GM23338 (cell line): ENCODE measurements around the gene PHLPP2. TPM values are rescaled to one million over a fixed set of nuclear protein-coding genes. Genes with fewer than 3 reads are reported as not detected.

ENCODE experiments used
- ATAC-seq: fragments of 200-7000 bp; cut with Tn5 transposase; 3 replicates; pipeline ENCODE4 v1.9.1; 2020
- DNase-seq: peaks from one replicate; pipeline ENCODE4 v3.0.0-alpha.2; 2015; ENCODE audit warnings: low spot score
- H2AFZ ChIP-seq: fragments of 200-600 bp; sonication (generic); 2 replicates; pipeline ENCODE4 v1.8.0; 2016; ENCODE audit warnings: antibody characterized with exemption, mild to moderate bottlenecking, moderate library complexity
- H3F3A ChIP-seq: fragments of 200-600 bp; sonication (generic); replicated peaks from 2 replicates; pipeline ENCODE4 v1.8.0; 2017; ENCODE audit warnings: antibody characterized with exemption, mixed run types, low read depth
- H3K27ac ChIP-seq: fragments of 200-600 bp; sonication (generic); 2 replicates; pipeline ENCODE4 v1.6.1; 2016; ENCODE audit warnings: low read depth
- H3K27me3 ChIP-seq: fragments of 200-600 bp; sonication (generic); 2 replicates; pipeline ENCODE4 v1.8.0; 2016; ENCODE audit warnings: mild to moderate bottlenecking, mixed run types, moderate library complexity; ENCODE audit not compliant: insufficient read depth
- H3K36me3 ChIP-seq: fragments of 200-600 bp; sonication (generic); 2 replicates; pipeline ENCODE4 v1.8.0; 2016; ENCODE audit warnings: mild to moderate bottlenecking; ENCODE audit not compliant: insufficient read depth
- H3K4me1 ChIP-seq: fragments of 200-600 bp; sonication (generic); 2 replicates; pipeline ENCODE4 v1.8.0; 2016; ENCODE audit warnings: mild to moderate bottlenecking, moderate library complexity; ENCODE audit not compliant: insufficient read depth
- H3K4me2 ChIP-seq: fragments of 200-600 bp; sonication (generic); 2 replicates; pipeline ENCODE4 v1.7.1; 2017; ENCODE audit warnings: mixed run types
- H3K4me3 ChIP-seq: fragments of 200-600 bp; sonication (generic); 2 replicates; pipeline ENCODE4 v1.6.1; 2016; ENCODE audit warnings: mixed run types
- H3K79me2 ChIP-seq: fragments of 200-600 bp; sonication (generic); replicated peaks from 2 replicates; pipeline ENCODE4 v1.8.0; 2017; ENCODE audit warnings: mild to moderate bottlenecking; ENCODE audit not compliant: insufficient read depth
- H3K9me2 ChIP-seq: fragments of 200-600 bp; sonication (generic); 2 replicates; pipeline ENCODE4 v1.8.0; 2017; ENCODE audit not compliant: insufficient read depth
- H4K20me1 ChIP-seq: fragments of 200-600 bp; sonication (generic); replicated peaks from 2 replicates; pipeline ENCODE4 v1.8.0; 2017; ENCODE audit warnings: mild to moderate bottlenecking; ENCODE audit not compliant: insufficient read depth
- H3K27ac Mint-ChIP-seq: 2 replicates; pipeline ENCODE4 v1.8.0; 2020; ENCODE audit warnings: inconsistent platforms, mild to moderate bottlenecking, moderate library complexity, mixed read lengths
- H3K27me3 Mint-ChIP-seq: 3 replicates; pipeline ENCODE4 v1.8.0; 2022; ENCODE audit warnings: low read depth, mild to moderate bottlenecking, moderate library complexity, mixed read lengths, inconsistent platforms; ENCODE audit not compliant: insufficient read depth, poor library complexity
- H3K36me3 Mint-ChIP-seq: 3 replicates; pipeline ENCODE4 v1.8.0; 2021; ENCODE audit warnings: low read depth, mild to moderate bottlenecking, inconsistent platforms, moderate library complexity, mixed read lengths
- H3K4me1 Mint-ChIP-seq: 3 replicates; pipeline ENCODE4 v1.8.0; 2020; ENCODE audit warnings: mild to moderate bottlenecking, inconsistent platforms, mixed read lengths
- H3K4me3 Mint-ChIP-seq: 3 replicates; pipeline ENCODE4 v1.8.0; 2021; ENCODE audit warnings: moderate library complexity, mild to moderate bottlenecking, inconsistent platforms, mixed read lengths
- H3K9me3 Mint-ChIP-seq: 3 replicates; pipeline ENCODE4 v1.8.0; 2020; ENCODE audit warnings: moderate library complexity, mild to moderate bottlenecking, inconsistent platforms, mixed read lengths
- CREB1 ChIP-seq: fragments of 250-450 bp; sonication (Bioruptor Pico); IDR thresholded peaks from 2 replicates; pipeline ENCODE4 v1.5.0; 2020; ENCODE audit warnings: low read depth, mild to moderate bottlenecking, moderate library complexity
- EZH2 ChIP-seq: fragments of 200-600 bp; sonication (generic); IDR thresholded peaks from one replicate; pipeline ENCODE4 v1.8.0; 2017; ENCODE audit warnings: antibody characterized with exemption, mild to moderate bottlenecking, low read depth; ENCODE audit not compliant: unreplicated experiment
- EZH2phosphoT487 ChIP-seq: fragments of 200-600 bp; sonication (generic); IDR thresholded peaks from one replicate; pipeline ENCODE4 v1.8.1; 2018; ENCODE audit warnings: antibody characterized with exemption; ENCODE audit not compliant: unreplicated experiment
- JUNB ChIP-seq: IDR thresholded peaks from one replicate; pipeline ENCODE4 v1.6.1; 2016; ENCODE audit warnings: antibody characterized with exemption; ENCODE audit not compliant: unreplicated experiment
- NANOG ChIP-seq: IDR thresholded peaks from 2 replicates; pipeline ENCODE4 v1.6.1; 2016; ENCODE audit warnings: antibody characterized with exemption, borderline replicate concordance
- STAT1 ChIP-seq: IDR thresholded peaks from one replicate; pipeline ENCODE4 v1.6.1; 2016; ENCODE audit warnings: antibody characterized with exemption; ENCODE audit not compliant: unreplicated experiment
- ZNF114 ChIP-seq: fragments of 250-450 bp; sonication (Bioruptor Pico); IDR thresholded peaks from 2 replicates; pipeline ENCODE4 v1.5.0; 2020; ENCODE audit warnings: mild to moderate bottlenecking, moderate library complexity
- ZNF331 ChIP-seq: fragments of 250-450 bp; sonication (Bioruptor Pico); IDR thresholded peaks from 2 replicates; pipeline ENCODE4 v1.5.0; 2020; ENCODE audit warnings: low read depth, mild to moderate bottlenecking, moderate library complexity
- polyA plus RNA-seq: library from polyadenylated mRNA; unstranded; fragments of >200 nt; fragmentation: Nextera tagmentation; extraction: Ambion mirVana; gene quantifications from 2 replicates; pipeline ENCODE4 v1.2.1, GENCODE V29; 2016
- total RNA-seq: library from RNA; depleted of rRNA; stranded (reverse); fragments of >200 nt; shearing (Covaris generic); gene quantifications from 2 replicates; pipeline ENCODE4 v1.2.3, GENCODE V29; 2014
- TF ChIP-seq, protein P1 (sequence below): IDR thresholded peaks from one replicate; pipeline ENCODE4 v1.6.1; 2018; ENCODE audit warnings: antibody characterized with exemption; ENCODE audit not compliant: unreplicated experiment
- TF ChIP-seq, protein P2 (sequence below), 2 experiments: fragments of 200-600 bp in 1 of 2; sonication (generic) in 1 of 2; conservative IDR thresholded peaks; 2 replicates each; pipeline versions ENCODE4 v1.5.1 to v1.6.1; 2016 to 2017; ENCODE audit warnings: antibody characterized with exemption in 2 of 2, low read depth in 2 of 2, mild to moderate bottlenecking in 2 of 2, moderate library complexity in 1 of 2

The PHLPP2 gene
- total and polyA plus RNA-seq, 2 experiments from 2014 or later, result 4.2 to 20.5 TPM

DNA sequence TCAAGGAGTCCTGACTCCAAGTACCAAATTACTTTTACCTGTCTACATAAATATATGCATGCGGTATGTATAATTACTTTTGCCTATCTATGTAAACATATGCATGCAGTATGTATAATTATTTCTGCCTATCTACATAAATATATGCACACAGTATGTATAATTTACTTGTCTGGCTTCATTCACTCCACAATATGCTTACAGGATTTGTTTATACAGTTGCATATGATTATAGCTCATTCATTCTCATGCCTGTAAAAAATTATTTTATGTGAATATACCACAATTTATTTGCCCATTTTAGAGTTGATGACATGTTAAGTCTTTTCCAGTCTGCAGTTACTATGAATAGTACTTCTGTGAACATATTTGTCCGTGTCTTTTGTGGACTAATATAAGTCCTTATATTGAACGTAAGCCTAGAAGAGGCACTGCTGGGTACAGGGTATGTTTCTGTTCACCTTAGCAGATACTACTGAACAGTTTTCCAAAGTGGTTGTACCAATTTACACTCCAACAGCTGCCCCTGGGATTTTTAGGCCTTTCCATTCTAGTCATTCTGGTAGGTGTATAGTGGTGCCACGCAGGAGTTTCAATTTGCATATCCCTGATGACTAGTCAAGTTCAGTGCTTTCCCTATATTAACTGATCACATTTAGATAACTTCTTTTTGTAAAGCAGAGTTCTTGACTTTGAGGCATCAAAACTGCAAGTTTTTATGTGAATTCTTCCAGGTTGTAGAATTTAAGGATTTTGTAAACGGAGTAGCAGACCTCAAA, 51.5 kb downstream of the PHLPP2 start:
- no peak overlapping the region for H3K4me3 ChIP-seq
- 0 out of 2 replicates have a peak, but pooled peaks cover 3% of the 10 kb centered on the region for H3F3A ChIP-seq
- ATAC-seq (no peak), DNase-seq (no peak)
- H3K9me2 ChIP-seq, result no peaks in the 10 kb centered on the region
- H3K9me3 Mint-ChIP-seq, result no peaks in the 10 kb centered on the region
- no peaks in the 10 kb centered on the region for H3K4me1 ChIP-seq
- no peak overlapping the region for H2AFZ ChIP-seq
- H4K20me1 ChIP-seq, result no peaks in the 10 kb centered on the region
- TF ChIP-seq EZH2phosphoT487, result no peak
- TF ChIP-seq ZNF114 (CRISPR knock-in tag), result no peak
- no peak for TF ChIP-seq JUNB
- TF ChIP-seq, protein P1, sequence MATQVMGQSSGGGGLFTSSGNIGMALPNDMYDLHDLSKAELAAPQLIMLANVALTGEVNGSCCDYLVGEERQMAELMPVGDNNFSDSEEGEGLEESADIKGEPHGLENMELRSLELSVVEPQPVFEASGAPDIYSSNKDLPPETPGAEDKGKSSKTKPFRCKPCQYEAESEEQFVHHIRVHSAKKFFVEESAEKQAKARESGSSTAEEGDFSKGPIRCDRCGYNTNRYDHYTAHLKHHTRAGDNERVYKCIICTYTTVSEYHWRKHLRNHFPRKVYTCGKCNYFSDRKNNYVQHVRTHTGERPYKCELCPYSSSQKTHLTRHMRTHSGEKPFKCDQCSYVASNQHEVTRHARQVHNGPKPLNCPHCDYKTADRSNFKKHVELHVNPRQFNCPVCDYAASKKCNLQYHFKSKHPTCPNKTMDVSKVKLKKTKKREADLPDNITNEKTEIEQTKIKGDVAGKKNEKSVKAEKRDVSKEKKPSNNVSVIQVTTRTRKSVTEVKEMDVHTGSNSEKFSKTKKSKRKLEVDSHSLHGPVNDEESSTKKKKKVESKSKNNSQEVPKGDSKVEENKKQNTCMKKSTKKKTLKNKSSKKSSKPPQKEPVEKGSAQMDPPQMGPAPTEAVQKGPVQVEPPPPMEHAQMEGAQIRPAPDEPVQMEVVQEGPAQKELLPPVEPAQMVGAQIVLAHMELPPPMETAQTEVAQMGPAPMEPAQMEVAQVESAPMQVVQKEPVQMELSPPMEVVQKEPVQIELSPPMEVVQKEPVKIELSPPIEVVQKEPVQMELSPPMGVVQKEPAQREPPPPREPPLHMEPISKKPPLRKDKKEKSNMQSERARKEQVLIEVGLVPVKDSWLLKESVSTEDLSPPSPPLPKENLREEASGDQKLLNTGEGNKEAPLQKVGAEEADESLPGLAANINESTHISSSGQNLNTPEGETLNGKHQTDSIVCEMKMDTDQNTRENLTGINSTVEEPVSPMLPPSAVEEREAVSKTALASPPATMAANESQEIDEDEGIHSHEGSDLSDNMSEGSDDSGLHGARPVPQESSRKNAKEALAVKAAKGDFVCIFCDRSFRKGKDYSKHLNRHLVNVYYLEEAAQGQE, result no peak
- TF ChIP-seq CREB1 (CRISPR knock-in tag), result no peak
- TF ChIP-seq NANOG, result no peak
- TF ChIP-seq, protein P2, sequence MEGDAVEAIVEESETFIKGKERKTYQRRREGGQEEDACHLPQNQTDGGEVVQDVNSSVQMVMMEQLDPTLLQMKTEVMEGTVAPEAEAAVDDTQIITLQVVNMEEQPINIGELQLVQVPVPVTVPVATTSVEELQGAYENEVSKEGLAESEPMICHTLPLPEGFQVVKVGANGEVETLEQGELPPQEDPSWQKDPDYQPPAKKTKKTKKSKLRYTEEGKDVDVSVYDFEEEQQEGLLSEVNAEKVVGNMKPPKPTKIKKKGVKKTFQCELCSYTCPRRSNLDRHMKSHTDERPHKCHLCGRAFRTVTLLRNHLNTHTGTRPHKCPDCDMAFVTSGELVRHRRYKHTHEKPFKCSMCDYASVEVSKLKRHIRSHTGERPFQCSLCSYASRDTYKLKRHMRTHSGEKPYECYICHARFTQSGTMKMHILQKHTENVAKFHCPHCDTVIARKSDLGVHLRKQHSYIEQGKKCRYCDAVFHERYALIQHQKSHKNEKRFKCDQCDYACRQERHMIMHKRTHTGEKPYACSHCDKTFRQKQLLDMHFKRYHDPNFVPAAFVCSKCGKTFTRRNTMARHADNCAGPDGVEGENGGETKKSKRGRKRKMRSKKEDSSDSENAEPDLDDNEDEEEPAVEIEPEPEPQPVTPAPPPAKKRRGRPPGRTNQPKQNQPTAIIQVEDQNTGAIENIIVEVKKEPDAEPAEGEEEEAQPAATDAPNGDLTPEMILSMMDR (conservative IDR thresholded peaks at IDR 0.05; ENCODE audit: low read depth in 2 of 2), result no peak
- no peak for TF ChIP-seq EZH2
- TF ChIP-seq ZNF331 (CRISPR knock-in tag), result no peak
- TF ChIP-seq STAT1, result no peak
- H3K4me2 ChIP-seq, result no peak overlapping the region
- peaks cover 27% of the 10 kb centered on the region for H3K36me3 ChIP-seq
- peaks cover 47% of the 10 kb centered on the region for H3K36me3 Mint-ChIP-seq
- no peaks in the 10 kb centered on the region for H3K79me2 ChIP-seq
- H3K27ac ChIP-seq, result no peak overlapping the region; the same call in 1 of the 2 replicates
- no peak overlapping the region for H3K27ac Mint-ChIP-seq
- no peak overlapping the region for H3K4me3 Mint-ChIP-seq
- no peaks in the 10 kb centered on the region for H3K27me3 ChIP-seq
- no peaks in the 10 kb centered on the region for H3K4me1 Mint-ChIP-seq
- H3K27me3 Mint-ChIP-seq, result peaks cover 1% of the 10 kb centered on the region
